ENCODE data around the gene LETM1.
"Not testable (repeated sequence)": the region's sequence is repeated elsewhere in the genome, so short reads cannot be mapped to it uniquely, and the experiment has no call there.

DNA sequence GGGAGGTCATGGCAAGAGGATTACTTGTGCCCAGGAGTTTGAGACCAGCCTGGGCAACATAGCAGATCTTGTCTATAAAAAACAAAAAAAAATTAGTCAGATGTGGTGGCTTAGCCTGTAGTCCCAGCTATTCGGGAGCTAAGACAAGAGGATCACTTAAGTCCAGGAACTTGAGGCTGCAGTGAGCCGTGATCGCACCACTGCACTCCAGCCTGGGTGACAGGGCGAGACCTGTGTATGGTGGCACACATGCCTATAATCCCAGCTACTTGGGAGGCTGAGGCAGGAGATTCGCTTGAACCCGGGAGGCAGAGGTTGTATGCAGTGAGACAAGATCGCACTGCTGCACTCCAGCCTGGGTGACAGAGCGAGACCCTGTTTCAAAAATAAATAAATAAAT lies 20.1 kb downstream of the LETM1 start:
- TF ChIP-seq NFE2L2 (IDR thresholded peaks at IDR 0.05; ENCODE audit: low read length); ZNF20 (CRISPR knock-in tag; IDR thresholded peaks at IDR 0.05); TEAD2 (CRISPR knock-in tag; IDR thresholded peaks at IDR 0.05); CREB1 (IDR thresholded peaks at IDR 0.05); CREB1 (CRISPR knock-in tag; IDR thresholded peaks at IDR 0.05); DNMT3B (CRISPR knock-in tag; conservative IDR thresholded peaks at IDR 0.05); HOXA3 (CRISPR knock-in tag; IDR thresholded peaks at IDR 0.05); RFXANK (CRISPR knock-in tag; IDR thresholded peaks at IDR 0.05): not testable (repeated sequence)
- TF ChIP-seq, protein P1, sequence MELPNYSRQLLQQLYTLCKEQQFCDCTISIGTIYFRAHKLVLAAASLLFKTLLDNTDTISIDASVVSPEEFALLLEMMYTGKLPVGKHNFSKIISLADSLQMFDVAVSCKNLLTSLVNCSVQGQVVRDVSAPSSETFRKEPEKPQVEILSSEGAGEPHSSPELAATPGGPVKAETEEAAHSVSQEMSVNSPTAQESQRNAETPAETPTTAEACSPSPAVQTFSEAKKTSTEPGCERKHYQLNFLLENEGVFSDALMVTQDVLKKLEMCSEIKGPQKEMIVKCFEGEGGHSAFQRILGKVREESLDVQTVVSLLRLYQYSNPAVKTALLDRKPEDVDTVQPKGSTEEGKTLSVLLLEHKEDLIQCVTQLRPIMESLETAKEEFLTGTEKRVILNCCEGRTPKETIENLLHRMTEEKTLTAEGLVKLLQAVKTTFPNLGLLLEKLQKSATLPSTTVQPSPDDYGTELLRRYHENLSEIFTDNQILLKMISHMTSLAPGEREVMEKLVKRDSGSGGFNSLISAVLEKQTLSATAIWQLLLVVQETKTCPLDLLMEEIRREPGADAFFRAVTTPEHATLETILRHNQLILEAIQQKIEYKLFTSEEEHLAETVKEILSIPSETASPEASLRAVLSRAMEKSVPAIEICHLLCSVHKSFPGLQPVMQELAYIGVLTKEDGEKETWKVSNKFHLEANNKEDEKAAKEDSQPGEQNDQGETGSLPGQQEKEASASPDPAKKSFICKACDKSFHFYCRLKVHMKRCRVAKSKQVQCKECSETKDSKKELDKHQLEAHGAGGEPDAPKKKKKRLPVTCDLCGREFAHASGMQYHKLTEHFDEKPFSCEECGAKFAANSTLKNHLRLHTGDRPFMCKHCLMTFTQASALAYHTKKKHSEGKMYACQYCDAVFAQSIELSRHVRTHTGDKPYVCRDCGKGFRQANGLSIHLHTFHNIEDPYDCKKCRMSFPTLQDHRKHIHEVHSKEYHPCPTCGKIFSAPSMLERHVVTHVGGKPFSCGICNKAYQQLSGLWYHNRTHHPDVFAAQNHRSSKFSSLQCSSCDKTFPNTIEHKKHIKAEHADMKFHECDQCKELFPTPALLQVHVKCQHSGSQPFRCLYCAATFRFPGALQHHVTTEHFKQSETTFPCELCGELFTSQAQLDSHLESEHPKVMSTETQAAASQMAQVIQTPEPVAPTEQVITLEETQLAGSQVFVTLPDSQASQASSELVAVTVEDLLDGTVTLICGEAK (IDR thresholded peaks at IDR 0.05), result not testable (repeated sequence)
- TF ChIP-seq, protein P1 (CRISPR knock-in tag; IDR thresholded peaks at IDR 0.05), result not testable (repeated sequence)
- TF ChIP-seq, protein P2, sequence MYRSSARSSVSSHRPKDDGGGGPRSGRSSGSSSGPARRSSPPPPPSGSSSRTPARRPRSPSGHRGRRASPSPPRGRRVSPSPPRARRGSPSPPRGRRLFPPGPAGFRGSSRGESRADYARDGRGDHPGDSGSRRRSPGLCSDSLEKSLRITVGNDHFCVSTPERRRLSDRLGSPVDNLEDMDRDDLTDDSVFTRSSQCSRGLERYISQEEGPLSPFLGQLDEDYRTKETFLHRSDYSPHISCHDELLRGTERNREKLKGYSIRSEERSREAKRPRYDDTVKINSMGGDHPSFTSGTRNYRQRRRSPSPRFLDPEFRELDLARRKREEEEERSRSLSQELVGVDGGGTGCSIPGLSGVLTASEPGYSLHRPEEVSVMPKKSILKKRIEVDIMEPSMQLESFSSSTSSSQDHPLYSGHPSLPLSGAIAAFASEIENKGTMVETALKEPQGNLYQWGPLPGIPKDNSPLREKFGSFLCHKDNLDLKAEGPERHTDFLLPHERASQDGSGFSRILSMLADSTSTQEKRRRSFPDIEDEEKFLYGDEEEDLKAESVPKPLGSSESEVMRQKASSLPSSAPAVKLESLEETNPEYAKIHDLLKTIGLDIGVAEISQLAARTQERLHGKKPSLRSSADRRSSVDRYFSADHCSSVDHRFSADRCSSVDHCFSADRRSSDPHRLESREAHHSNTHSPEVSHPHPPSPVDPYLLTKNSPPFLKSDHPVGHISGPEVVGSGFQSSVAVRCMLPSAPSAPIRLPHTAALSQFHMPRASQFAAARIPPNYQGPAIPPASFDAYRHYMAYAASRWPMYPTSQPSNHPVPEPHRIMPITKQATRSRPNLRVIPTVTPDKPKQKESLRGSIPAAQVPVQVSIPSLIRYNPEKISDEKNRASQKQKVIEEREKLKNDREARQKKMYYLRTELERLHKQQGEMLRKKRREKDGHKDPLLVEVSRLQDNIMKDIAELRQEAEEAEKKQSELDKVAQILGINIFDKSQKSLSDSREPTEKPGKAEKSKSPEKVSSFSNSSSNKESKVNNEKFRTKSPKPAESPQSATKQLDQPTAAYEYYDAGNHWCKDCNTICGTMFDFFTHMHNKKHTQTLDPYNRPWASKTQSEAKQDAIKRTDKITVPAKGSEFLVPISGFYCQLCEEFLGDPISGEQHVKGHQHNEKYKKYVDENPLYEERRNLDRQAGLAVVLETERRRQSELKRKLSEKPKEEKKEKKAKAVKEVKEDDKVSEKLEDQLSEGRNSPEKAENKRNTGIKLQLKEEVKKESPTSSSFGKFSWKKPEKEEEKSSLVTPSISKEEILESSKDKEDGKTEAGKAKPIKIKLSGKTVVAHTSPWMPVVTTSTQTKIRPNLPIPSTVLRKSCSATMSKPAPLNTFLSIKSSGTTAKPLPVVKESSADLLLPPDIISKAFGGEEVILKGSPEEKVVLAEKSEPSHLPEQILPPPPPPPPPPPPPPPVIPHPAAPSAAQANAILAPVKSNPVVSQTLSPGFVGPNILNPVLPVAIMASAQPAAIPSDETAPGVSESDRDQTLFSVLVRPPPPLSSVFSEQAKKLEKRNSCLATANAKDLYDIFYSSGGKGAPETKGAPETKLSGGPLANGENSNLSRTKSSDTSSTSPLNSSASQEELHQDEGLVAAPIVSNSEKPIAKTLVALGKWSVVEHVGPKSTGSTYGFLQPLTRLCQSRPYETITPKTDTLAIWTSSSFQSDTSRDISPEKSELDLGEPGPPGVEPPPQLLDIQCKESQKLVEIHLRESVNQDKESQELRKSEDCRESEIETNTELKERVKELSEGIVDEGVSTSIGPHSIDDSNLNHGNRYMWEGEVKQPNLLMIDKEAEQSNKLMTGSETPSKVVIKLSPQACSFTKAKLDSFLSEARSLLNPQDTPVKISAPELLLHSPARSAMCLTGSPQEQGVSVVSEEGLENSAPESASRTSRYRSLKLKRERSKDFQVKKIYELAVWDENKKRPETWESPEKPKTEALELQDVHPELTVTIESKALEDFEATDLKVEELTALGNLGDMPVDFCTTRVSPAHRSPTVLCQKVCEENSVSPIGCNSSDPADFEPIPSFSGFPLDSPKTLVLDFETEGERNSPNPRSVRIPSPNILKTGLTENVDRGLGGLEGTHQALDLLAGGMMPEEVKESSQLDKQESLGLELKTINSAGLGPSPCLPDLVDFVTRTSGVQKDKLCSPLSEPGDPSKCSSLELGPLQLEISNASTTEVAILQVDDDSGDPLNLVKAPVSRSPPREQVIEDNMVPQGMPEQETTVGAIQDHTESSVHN (CRISPR knock-in tag; IDR thresholded peaks at IDR 0.05), result not testable (repeated sequence)
- TF ChIP-seq, protein P3, sequence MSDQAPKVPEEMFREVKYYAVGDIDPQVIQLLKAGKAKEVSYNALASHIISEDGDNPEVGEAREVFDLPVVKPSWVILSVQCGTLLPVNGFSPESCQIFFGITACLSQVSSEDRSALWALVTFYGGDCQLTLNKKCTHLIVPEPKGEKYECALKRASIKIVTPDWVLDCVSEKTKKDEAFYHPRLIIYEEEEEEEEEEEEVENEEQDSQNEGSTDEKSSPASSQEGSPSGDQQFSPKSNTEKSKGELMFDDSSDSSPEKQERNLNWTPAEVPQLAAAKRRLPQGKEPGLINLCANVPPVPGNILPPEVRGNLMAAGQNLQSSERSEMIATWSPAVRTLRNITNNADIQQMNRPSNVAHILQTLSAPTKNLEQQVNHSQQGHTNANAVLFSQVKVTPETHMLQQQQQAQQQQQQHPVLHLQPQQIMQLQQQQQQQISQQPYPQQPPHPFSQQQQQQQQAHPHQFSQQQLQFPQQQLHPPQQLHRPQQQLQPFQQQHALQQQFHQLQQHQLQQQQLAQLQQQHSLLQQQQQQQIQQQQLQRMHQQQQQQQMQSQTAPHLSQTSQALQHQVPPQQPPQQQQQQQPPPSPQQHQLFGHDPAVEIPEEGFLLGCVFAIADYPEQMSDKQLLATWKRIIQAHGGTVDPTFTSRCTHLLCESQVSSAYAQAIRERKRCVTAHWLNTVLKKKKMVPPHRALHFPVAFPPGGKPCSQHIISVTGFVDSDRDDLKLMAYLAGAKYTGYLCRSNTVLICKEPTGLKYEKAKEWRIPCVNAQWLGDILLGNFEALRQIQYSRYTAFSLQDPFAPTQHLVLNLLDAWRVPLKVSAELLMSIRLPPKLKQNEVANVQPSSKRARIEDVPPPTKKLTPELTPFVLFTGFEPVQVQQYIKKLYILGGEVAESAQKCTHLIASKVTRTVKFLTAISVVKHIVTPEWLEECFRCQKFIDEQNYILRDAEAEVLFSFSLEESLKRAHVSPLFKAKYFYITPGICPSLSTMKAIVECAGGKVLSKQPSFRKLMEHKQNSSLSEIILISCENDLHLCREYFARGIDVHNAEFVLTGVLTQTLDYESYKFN (CRISPR knock-in tag; conservative IDR thresholded peaks at IDR 0.05), result not testable (repeated sequence)
